ENCODE measurements around the gene TIPRL. TPM values are rescaled to one million over a fixed set of nuclear protein-coding genes. Genes with fewer than 3 reads are reported as not detected.

TIPRL gene
- total and polyA plus RNA-seq, 9 of the 15 experiments (the other 6 are each of a cell fraction or from before 2014, with no cell fraction given), result 41.4 to 90.2 (median 69.9) TPM

DNA sequence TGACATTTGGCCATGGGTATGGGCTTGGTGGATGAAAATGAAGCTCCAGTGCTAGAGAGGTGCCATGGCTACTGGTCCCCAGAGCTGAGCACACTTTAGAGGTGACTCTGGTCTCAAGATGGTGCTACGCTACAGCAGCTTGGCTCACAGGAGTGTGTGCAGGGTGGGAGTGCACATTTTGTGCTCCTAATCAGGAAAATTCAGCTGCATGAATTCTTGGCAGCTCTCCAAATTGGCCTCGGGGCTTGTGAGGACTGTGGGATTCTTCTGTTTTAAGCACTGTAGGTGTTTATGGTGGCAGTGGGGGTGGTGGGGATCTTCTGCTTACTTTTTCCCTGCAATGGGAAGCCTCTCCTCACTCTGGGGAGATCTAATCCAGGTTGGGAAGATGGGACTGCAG is 17.3 kb upstream of the TIPRL start (continued):
- TF ChIP-seq RCOR1 (IDR thresholded peaks at IDR 0.05; ENCODE audit: borderline replicate concordance in 1 of 2, low read depth in 2 of 2, low read length in 2 of 2) (peak in 1 of 2 experiments; percentile 44; a peak in 1 of 4 replicates), MTA2 (IDR thresholded peaks at IDR 0.05; ENCODE audit: low read depth) (peak; percentile 71), TEAD4 (IDR thresholded peaks at IDR 0.05; ENCODE audit: low read length) (peak; percentile 82), TEAD4 (CRISPR knock-in tag; IDR thresholded peaks at IDR 0.05; ENCODE audit: borderline replicate concordance) (no peak), ZNF695 (CRISPR knock-in tag; IDR thresholded peaks at IDR 0.05) (no peak), EP300 (IDR thresholded peaks at IDR 0.05; ENCODE audit: low read length) (peak; percentile 80), ZNF232 (CRISPR knock-in tag; IDR thresholded peaks at IDR 0.05) (no peak), SMARCC2 (IDR thresholded peaks at IDR 0.05; ENCODE audit: low read depth) (0 out of 2 replicates have a peak, but pooled peaks have one; percentile 41), L3MBTL2 (IDR thresholded peaks at IDR 0.05) (0 out of 2 replicates have a peak, but pooled peaks have one; percentile 19), RFX1 (IDR thresholded peaks at IDR 0.05) (peak; percentile 47), CBFA2T2 (conservative IDR thresholded peaks at IDR 0.05) (peak; percentile 77), TBL1XR1 (IDR thresholded peaks at IDR 0.05; ENCODE audit: low read length in 2 of 2) (peak in 1 of 2 experiments; percentile 40; a peak in 1 of 4 replicates), SMC3 (conservative IDR thresholded peaks at IDR 0.05; ENCODE audit: insufficient read depth, low read depth, low read length) (0 out of 2 replicates have a peak, but pooled peaks have one; percentile 27), ARID1B (IDR thresholded peaks at IDR 0.05) (peak; percentile 91), TCF3 (CRISPR knock-in tag; IDR thresholded peaks at IDR 0.05) (peak; percentile 81), NFIX (CRISPR knock-in tag; IDR thresholded peaks at IDR 0.05; ENCODE audit: low read depth) (peak; percentile 49; the same call in 1 of the 2 replicates), ZFP36 (IDR thresholded peaks at IDR 0.05; ENCODE audit: low read depth, low read length, partially characterized antibody) (peak; percentile 81), CXXC5 (CRISPR knock-in tag; IDR thresholded peaks at IDR 0.05) (peak; percentile 42), TRIM28 (IDR thresholded peaks at IDR 0.05) (peak; percentile 60; the same call in 1 of the 2 replicates), DMBX1 (CRISPR knock-in tag; IDR thresholded peaks at IDR 0.05; ENCODE audit: borderline replicate concordance) (0 out of 2 replicates have a peak, but pooled peaks have one; percentile 23)
- TF ChIP-seq, protein P1, sequence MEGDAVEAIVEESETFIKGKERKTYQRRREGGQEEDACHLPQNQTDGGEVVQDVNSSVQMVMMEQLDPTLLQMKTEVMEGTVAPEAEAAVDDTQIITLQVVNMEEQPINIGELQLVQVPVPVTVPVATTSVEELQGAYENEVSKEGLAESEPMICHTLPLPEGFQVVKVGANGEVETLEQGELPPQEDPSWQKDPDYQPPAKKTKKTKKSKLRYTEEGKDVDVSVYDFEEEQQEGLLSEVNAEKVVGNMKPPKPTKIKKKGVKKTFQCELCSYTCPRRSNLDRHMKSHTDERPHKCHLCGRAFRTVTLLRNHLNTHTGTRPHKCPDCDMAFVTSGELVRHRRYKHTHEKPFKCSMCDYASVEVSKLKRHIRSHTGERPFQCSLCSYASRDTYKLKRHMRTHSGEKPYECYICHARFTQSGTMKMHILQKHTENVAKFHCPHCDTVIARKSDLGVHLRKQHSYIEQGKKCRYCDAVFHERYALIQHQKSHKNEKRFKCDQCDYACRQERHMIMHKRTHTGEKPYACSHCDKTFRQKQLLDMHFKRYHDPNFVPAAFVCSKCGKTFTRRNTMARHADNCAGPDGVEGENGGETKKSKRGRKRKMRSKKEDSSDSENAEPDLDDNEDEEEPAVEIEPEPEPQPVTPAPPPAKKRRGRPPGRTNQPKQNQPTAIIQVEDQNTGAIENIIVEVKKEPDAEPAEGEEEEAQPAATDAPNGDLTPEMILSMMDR (IDR thresholded peaks at IDR 0.05 in 2 of 3, conservative IDR thresholded peaks at IDR 0.05 in 1 of 3; ENCODE audit: insufficient read depth in 2 of 3, low read depth in 1 of 3, low read length in 3 of 3), result peak; percentile 39 to 68 (median 53); a peak in 5 of 6 replicates
- TF ChIP-seq, protein P2, sequence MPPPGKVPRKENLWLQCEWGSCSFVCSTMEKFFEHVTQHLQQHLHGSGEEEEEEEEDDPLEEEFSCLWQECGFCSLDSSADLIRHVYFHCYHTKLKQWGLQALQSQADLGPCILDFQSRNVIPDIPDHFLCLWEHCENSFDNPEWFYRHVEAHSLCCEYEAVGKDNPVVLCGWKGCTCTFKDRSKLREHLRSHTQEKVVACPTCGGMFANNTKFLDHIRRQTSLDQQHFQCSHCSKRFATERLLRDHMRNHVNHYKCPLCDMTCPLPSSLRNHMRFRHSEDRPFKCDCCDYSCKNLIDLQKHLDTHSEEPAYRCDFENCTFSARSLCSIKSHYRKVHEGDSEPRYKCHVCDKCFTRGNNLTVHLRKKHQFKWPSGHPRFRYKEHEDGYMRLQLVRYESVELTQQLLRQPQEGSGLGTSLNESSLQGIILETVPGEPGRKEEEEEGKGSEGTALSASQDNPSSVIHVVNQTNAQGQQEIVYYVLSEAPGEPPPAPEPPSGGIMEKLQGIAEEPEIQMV (tag; conservative IDR thresholded peaks at IDR 0.05; ENCODE audit: low read depth), result no peak
- TF ChIP-seq, protein P3, sequence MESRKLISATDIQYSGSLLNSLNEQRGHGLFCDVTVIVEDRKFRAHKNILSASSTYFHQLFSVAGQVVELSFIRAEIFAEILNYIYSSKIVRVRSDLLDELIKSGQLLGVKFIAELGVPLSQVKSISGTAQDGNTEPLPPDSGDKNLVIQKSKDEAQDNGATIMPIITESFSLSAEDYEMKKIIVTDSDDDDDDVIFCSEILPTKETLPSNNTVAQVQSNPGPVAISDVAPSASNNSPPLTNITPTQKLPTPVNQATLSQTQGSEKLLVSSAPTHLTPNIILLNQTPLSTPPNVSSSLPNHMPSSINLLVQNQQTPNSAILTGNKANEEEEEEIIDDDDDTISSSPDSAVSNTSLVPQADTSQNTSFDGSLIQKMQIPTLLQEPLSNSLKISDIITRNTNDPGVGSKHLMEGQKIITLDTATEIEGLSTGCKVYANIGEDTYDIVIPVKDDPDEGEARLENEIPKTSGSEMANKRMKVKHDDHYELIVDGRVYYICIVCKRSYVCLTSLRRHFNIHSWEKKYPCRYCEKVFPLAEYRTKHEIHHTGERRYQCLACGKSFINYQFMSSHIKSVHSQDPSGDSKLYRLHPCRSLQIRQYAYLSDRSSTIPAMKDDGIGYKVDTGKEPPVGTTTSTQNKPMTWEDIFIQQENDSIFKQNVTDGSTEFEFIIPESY (CRISPR knock-in tag; IDR thresholded peaks at IDR 0.05), result no peak
- TF ChIP-seq, protein P4, sequence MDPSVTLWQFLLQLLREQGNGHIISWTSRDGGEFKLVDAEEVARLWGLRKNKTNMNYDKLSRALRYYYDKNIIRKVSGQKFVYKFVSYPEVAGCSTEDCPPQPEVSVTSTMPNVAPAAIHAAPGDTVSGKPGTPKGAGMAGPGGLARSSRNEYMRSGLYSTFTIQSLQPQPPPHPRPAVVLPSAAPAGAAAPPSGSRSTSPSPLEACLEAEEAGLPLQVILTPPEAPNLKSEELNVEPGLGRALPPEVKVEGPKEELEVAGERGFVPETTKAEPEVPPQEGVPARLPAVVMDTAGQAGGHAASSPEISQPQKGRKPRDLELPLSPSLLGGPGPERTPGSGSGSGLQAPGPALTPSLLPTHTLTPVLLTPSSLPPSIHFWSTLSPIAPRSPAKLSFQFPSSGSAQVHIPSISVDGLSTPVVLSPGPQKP (CRISPR knock-in tag; IDR thresholded peaks at IDR 0.05), result no peak
